GM12878 (cell line): ENCODE results near the gene CTSA. TPM values are rescaled to one million over a fixed set of nuclear protein-coding genes. Genes with fewer than 3 reads are reported as not detected.

ENCODE experiments used
- ATF7 ChIP-seq: fragments of 450-650 bp; IDR thresholded peaks from 2 replicates; pipeline ENCODE4 v1.6.1; 2016; ENCODE audit warnings: low read depth, mild to moderate bottlenecking
- BCL11A ChIP-seq: IDR thresholded peaks from 2 replicates; pipeline ENCODE4 v1.6.1; 2011; ENCODE audit warnings: low read depth, low read length
- BCL3 ChIP-seq: IDR thresholded peaks from 2 replicates; pipeline ENCODE4 v1.6.1; 2011; ENCODE audit warnings: borderline replicate concordance, low read depth, mild to moderate bottlenecking, moderate library complexity, low read length; ENCODE audit not compliant: insufficient read depth, poor library complexity, severe bottlenecking
- BHLHE40 ChIP-seq, 2 experiments: fragments of 450-650 bp in 1 of 2; IDR thresholded peaks; 2 replicates each; pipeline ENCODE4 v1.6.1; 2011 to 2017; ENCODE audit warnings: low read depth in 2 of 2, borderline replicate concordance in 1 of 2, improper control_type of control experiment in 1 of 2, low read length in 1 of 2, mild to moderate bottlenecking in 1 of 2
- CEBPB ChIP-seq, 2 experiments: fragments of 150-350 bp in 1 of 2; IDR thresholded peaks; 2 replicates each; pipeline ENCODE4 v1.6.1; 2012 to 2014; ENCODE audit warnings: low read depth in 2 of 2, low read length in 2 of 2, borderline replicate concordance in 1 of 2, inconsistent platforms in 1 of 2
- CHD1 ChIP-seq: IDR thresholded peaks from 2 replicates; pipeline ENCODE4 v1.6.1; 2012; ENCODE audit warnings: low read depth, low read length, improper control_type of control experiment
- HDGF ChIP-seq: fragments of 450-650 bp; IDR thresholded peaks from 2 replicates; pipeline ENCODE4 v1.6.1; 2016; ENCODE audit warnings: antibody characterized with exemption
- IRF3 ChIP-seq: fragments of 450-650 bp; IDR thresholded peaks from 2 replicates; pipeline ENCODE4 v1.6.1; 2014; ENCODE audit warnings: mild to moderate bottlenecking
- KAT2A ChIP-seq: conservative IDR thresholded peaks from 2 replicates; pipeline ENCODE4 v1.6.1; 2011; ENCODE audit warnings: low read depth, low read length; ENCODE audit not compliant: control insufficient read depth
- NBN ChIP-seq: fragments of 450-650 bp; IDR thresholded peaks from 2 replicates; pipeline ENCODE4 v1.6.1; 2016
- NFYB ChIP-seq: IDR thresholded peaks from 2 replicates; pipeline ENCODE4 v1.6.1; 2011; ENCODE audit warnings: low read depth, mild to moderate bottlenecking, low read length, improper control_type of control experiment, moderate library complexity; ENCODE audit not compliant: insufficient read depth
- NR2C1 ChIP-seq: fragments of 450-650 bp; IDR thresholded peaks from 2 replicates; pipeline ENCODE4 v1.6.1; 2017; ENCODE audit warnings: antibody characterized with exemption, mild to moderate bottlenecking, moderate library complexity
- NRF1 ChIP-seq: conservative IDR thresholded peaks from 2 replicates; pipeline ENCODE4 v1.6.1; 2011; ENCODE audit warnings: mild to moderate bottlenecking, low read depth, low read length, improper control_type of control experiment
- PML ChIP-seq: IDR thresholded peaks from 2 replicates; pipeline ENCODE4 v1.6.1; 2012; ENCODE audit warnings: low read length, inconsistent platforms
- POU2F2 ChIP-seq: IDR thresholded peaks from 3 replicates; pipeline ENCODE4 v1.6.1; 2011; ENCODE audit warnings: low read depth, mild to moderate bottlenecking, low read length, borderline replicate concordance
- RAD51 ChIP-seq: fragments of 450-650 bp; IDR thresholded peaks from 2 replicates; pipeline ENCODE4 v1.6.1; 2016; ENCODE audit warnings: moderate library complexity, mild to moderate bottlenecking, inconsistent platforms
- RELB ChIP-seq: fragments of 450-650 bp; IDR thresholded peaks from 2 replicates; pipeline ENCODE4 v1.6.1; 2017; ENCODE audit warnings: low read depth, mild to moderate bottlenecking, moderate library complexity
- SIN3A ChIP-seq: IDR thresholded peaks from 2 replicates; pipeline ENCODE4 v1.6.1; 2012; ENCODE audit warnings: low read depth, low read length, improper control_type of control experiment
- SMARCA5 ChIP-seq: fragments of 450-650 bp; IDR thresholded peaks from 2 replicates; pipeline ENCODE4 v1.6.1; 2017; ENCODE audit warnings: mild to moderate bottlenecking
- SPI1 ChIP-seq: IDR thresholded peaks from 2 replicates; pipeline ENCODE4 v1.6.1; 2011; ENCODE audit warnings: low read depth, mild to moderate bottlenecking, low read length, moderate library complexity, borderline replicate concordance; ENCODE audit not compliant: insufficient read depth
- STAT3 ChIP-seq: IDR thresholded peaks from 2 replicates; pipeline ENCODE4 v1.6.1; 2011; ENCODE audit warnings: low read depth, low read length, improper control_type of control experiment
- TAF1 ChIP-seq: IDR thresholded peaks from 2 replicates; pipeline ENCODE4 v1.6.1; 2011; ENCODE audit warnings: mild to moderate bottlenecking, low read depth, low read length, borderline replicate concordance
- TBL1XR1 ChIP-seq: IDR thresholded peaks from 2 replicates; pipeline ENCODE4 v1.6.1; 2012; ENCODE audit warnings: low read depth, low read length, improper control_type of control experiment
- TCF12 ChIP-seq: IDR thresholded peaks from 2 replicates; pipeline ENCODE4 v1.6.1; 2011; ENCODE audit warnings: low read depth, mild to moderate bottlenecking, low read length
- USF2 ChIP-seq: IDR thresholded peaks from 2 replicates; pipeline ENCODE4 v1.6.1; 2011; ENCODE audit warnings: low read depth, low read length, improper control_type of control experiment, borderline replicate concordance
- ZNF274 ChIP-seq: IDR thresholded peaks from one replicate; pipeline ENCODE4 v1.8.0; 2011; ENCODE audit not compliant: insufficient read length, insufficient read depth
- polyA plus RNA-seq, 11 experiments: library from polyadenylated mRNA; depleted of rRNA in 4 of 11; unstranded in 6 of 11; stranded (reverse) in 5 of 11; fragments of >200 nt; fragmentation: Nextera tagmentation in 4 of 11; fragmentation: Illumina TruSeq in 1 of 11; extraction: Ambion mirVana in 4 of 11; extraction: Trizol in 1 of 11; gene quantifications; 1 replicate in 1 of 11; 2 replicates in 10 of 11; pipeline versions ENCODE4 v1.2.1 to v1.2.3, GENCODE V29; 2011 to 2016; ENCODE audit warnings: inconsistent platforms in 2 of 11, missing spikeins in 2 of 11, low read depth in 1 of 11
- total RNA-seq, 4 experiments: library from RNA; depleted of rRNA in 3 of 4; stranded (reverse); fragments of >200 nt in 3 of 4; fragmentation: Illumina TruSeq in 1 of 4; extraction: Trizol in 1 of 4; gene quantifications; 2 replicates each; pipeline versions ENCODE4 v1.2.1 to v1.2.3, GENCODE V29; 2013 to 2021

Gene CTSA
- total and polyA plus RNA-seq, 10 of the 15 experiments (the other 5 are each of a cell fraction or from before 2014, with no cell fraction given), result 7.1 to 67.0 (median 36.2) TPM

GRCh38 chr20:45934586-45935415 lies 43.7 kb downstream of the CTSA start, which contains the start of gene PCIF1 (continued):
- TF ChIP-seq ATF7, result no peak
- TF ChIP-seq HDGF, result peak; percentile 26; the same call in 1 of the 2 replicates
- TF ChIP-seq CHD1, result peak; percentile 74; the same call in 1 of the 2 replicates
- TF ChIP-seq BHLHE40 (IDR thresholded peaks at IDR 0.05; ENCODE audit: borderline replicate concordance in 1 of 2, low read depth in 2 of 2, low read length in 1 of 2), result peak in 1 of 2 experiments; percentile 36; a peak in 1 of 4 replicates
- no peak for TF ChIP-seq STAT3
- peak; percentile 98 for TF ChIP-seq TAF1
- TF ChIP-seq NBN, result peak; percentile 52; the same call in 1 of the 2 replicates
- no peak for TF ChIP-seq ZNF274
- no peak; the same call in 1 of the 2 replicates for TF ChIP-seq TBL1XR1
- peak; percentile 94 for TF ChIP-seq PML
- no peak for TF ChIP-seq SPI1
- TF ChIP-seq USF2, result peak; percentile 79
- 0 out of 2 replicates have a peak, but pooled peaks have one; percentile 23 for TF ChIP-seq RELB
- TF ChIP-seq BCL11A, result no peak
- TF ChIP-seq POU2F2, result peak; percentile 26
- peak; percentile 85 for TF ChIP-seq NR2C1
- TF ChIP-seq SMARCA5, result peak; percentile 92
- TF ChIP-seq RAD51, result peak; percentile 92
- peak; percentile 87 for TF ChIP-seq NRF1
- 0 out of 2 replicates have a peak, but pooled peaks have one; percentile 41 for TF ChIP-seq SIN3A
- TF ChIP-seq BCL3, result peak; percentile 6
- TF ChIP-seq IRF3, result 0 out of 2 replicates have a peak, but pooled peaks have one; percentile 50
- TF ChIP-seq CEBPB (IDR thresholded peaks at IDR 0.05; ENCODE audit: borderline replicate concordance in 1 of 2, low read depth in 2 of 2, low read length in 2 of 2), result no peak
- no peak for TF ChIP-seq KAT2A
- TF ChIP-seq NFYB, result peak; percentile 91
- TF ChIP-seq TCF12, result peak; percentile 43; the same call in 1 of the 2 replicates
